Panc1 (cell line): ENCODE results near the gene ATP1B2. TPM values are rescaled to one million over a fixed set of nuclear protein-coding genes. Genes with fewer than 3 reads are reported as not detected.

Source experiments
- ATAC-seq: fragments of 200-7000 bp; cut with Tn5 transposase; 2 replicates; pipeline ENCODE4 v1.9.1; 2020; ENCODE audit warnings: mild to moderate bottlenecking, moderate library complexity
- BruUV-seq: library from RNA; stranded (reverse); fragments of 400-500 nt; replicated peaks from 2 replicates; lab custom pipeline; 2021; lab: Mats Ljungman, UMichigan
- CTCF ChIA-PET: fragments of 300-600 bp; sonication (Branson Sonifier 250); formaldehyde crosslinking; loops from one replicate; lab custom pipeline; 2022; ENCODE audit warnings: antibody characterized with exemption; lab: Charles Lee
- POLR2A ChIA-PET: fragments of 300-600 bp; sonication (Branson Sonifier 250); formaldehyde crosslinking; loops from one replicate; lab custom pipeline; 2022; ENCODE audit warnings: antibody characterized with exemption; lab: Charles Lee
- DNase-seq: peaks from one replicate; pipeline ENCODE4 v3.0.0-alpha.2; 2010; ENCODE audit warnings: low read depth, low spot score
- H3K27ac ChIP-seq: 2 replicates; pipeline ENCODE4 v1.5.1; 2011; ENCODE audit warnings: mild to moderate bottlenecking, low read length, inconsistent platforms
- H3K27me3 ChIP-seq: fragments of 200-500 bp; sonication (Bioruptor generic); 2 replicates; pipeline ENCODE4 v1.6.0; 2014; ENCODE audit warnings: low read length, inconsistent platforms; ENCODE audit not compliant: control insufficient read depth, insufficient read depth
- H3K36me3 ChIP-seq: fragments of 200-500 bp; sonication (Bioruptor generic); 2 replicates; pipeline ENCODE4 v1.5.1; 2014; ENCODE audit warnings: inconsistent platforms, mild to moderate bottlenecking, low read length, moderate library complexity; ENCODE audit not compliant: control insufficient read depth, insufficient read depth
- H3K4me1 ChIP-seq: 2 replicates; pipeline ENCODE4 v1.5.1; 2011; ENCODE audit warnings: inconsistent platforms, mild to moderate bottlenecking, low read length, moderate library complexity; ENCODE audit not compliant: control insufficient read depth, insufficient read depth
- H3K4me3 ChIP-seq, 2 experiments: 2 replicates each; pipeline ENCODE4 v1.5.1; 2011 to 2012; ENCODE audit warnings: low read depth in 2 of 2, low read length in 2 of 2, mild to moderate bottlenecking in 2 of 2, inconsistent platforms in 1 of 2, moderate library complexity in 1 of 2
- H3K9me3 ChIP-seq: fragments of 200-500 bp; sonication (Bioruptor generic); 2 replicates; pipeline ENCODE4 v1.5.1; 2014; ENCODE audit warnings: low read depth, mild to moderate bottlenecking, inconsistent platforms, low read length, moderate library complexity; ENCODE audit not compliant: control insufficient read depth, insufficient read depth
- CTCF ChIP-seq: fragments of 450-650 bp; IDR thresholded peaks from 2 replicates; pipeline ENCODE4 v1.5.1; 2017; ENCODE audit warnings: mild to moderate bottlenecking
- POLR2AphosphoS5 ChIP-seq: IDR thresholded peaks from 2 replicates; pipeline ENCODE4 v1.6.1; 2012; ENCODE audit warnings: mild to moderate bottlenecking, low read depth, low read length, moderate library complexity
- REST ChIP-seq, 2 experiments: IDR thresholded peaks; 2 replicates each; pipeline ENCODE4 v1.6.1; 2011 to 2012; ENCODE audit warnings: low read depth in 2 of 2, control low read depth in 1 of 2, low read length in 1 of 2, mild to moderate bottlenecking in 1 of 2, moderate library complexity in 1 of 2; ENCODE audit not compliant: insufficient read depth in 1 of 2
- SIN3A ChIP-seq: IDR thresholded peaks from 2 replicates; pipeline ENCODE4 v1.6.1; 2012; ENCODE audit warnings: low read depth, mild to moderate bottlenecking, low read length, moderate library complexity, borderline replicate concordance; ENCODE audit not compliant: insufficient read depth
- TCF7L2 ChIP-seq: IDR thresholded peaks from 2 replicates; pipeline ENCODE4 v1.6.1; 2011; ENCODE audit warnings: mild to moderate bottlenecking, low read depth, low read length, inconsistent platforms
- in situ Hi-C: cut with HindIII; loops from 2 replicates; pipeline ENCODE4 v1.10.0; 2016; ENCODE audit warnings: low sequenced_read_pairs, low pct_unique_long_range_greater_than_20kb
- intact Hi-C: fragments of 100-400 bp; cut with micrococcal nuclease; formaldehyde crosslinking; loops from one replicate; pipeline ENCODE4 v1.10.0; 2022; ENCODE audit not compliant: unreplicated experiment
- total RNA-seq: library from RNA; stranded (reverse); gene quantifications from one replicate; pipeline ENCODE4 v1.2.1, GENCODE V29; 2021; ENCODE audit not compliant: unreplicated experiment

ATP1B2 gene
- total RNA-seq, 1 experiment from 2014 or later, result 0.08 TPM

DNA sequence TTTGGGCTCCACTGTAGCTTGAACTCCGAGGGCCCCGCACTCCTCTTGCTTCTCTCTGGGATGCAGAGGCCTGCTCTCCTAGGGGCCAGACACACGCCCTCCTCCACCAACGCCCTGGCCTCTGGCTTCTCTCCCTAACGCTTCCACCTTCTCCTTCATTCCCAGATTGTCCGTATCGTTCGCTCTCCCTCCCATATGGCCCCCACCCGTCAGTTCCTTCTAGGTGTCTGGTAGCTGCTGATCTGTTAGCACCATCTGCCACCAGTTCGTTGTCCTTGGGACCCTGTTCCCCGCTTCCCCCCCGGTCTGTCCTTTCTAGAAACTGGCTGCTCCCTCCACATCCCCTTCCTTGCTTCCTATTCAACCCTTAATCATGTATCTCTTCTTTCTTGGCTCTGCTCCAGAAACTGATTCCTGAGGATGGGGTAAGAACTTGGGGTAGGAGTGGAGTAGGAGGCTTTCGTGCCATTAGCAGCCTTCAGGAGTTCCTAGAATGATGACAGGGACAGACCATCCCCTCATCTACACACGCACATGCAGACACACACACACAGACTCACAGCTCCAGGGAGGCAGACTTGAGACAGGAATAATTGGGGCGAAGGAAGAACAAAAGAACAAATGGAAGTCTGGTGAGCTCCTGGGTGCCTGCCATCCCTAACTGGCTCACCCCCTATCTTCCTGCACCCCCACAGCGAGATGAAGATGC is 4.3 kb downstream of the ATP1B2 start:
- POLR2A ChIA-PET, result interaction anchor here (0.5 kb wide), 1 partner anchor 32 kb away, joined by 3 read pairs; the partner anchor contains the start of gene TP53

GRCh38 chr17:7655541-7655840 is 4.8 kb downstream of the ATP1B2 start:
- TF ChIP-seq SIN3A (no peak), POLR2AphosphoS5 (no peak), REST (IDR thresholded peaks at IDR 0.05; ENCODE audit: insufficient read depth in 1 of 2, low read depth in 2 of 2, low read length in 1 of 2) (no peak), TCF7L2 (no peak), CTCF (no peak)
- no peaks in the 10 kb centered on the region for H3K9me3 ChIP-seq
- no peak overlapping the region for H3K27ac ChIP-seq
- H3K36me3 ChIP-seq, result no peaks in the 10 kb centered on the region
- CTCF ChIA-PET, result no interaction called here
- H3K4me3 ChIP-seq, result no peak overlapping the region
- in situ Hi-C loops (no loop called here), intact Hi-C loops (no loop called here)
- POLR2A ChIA-PET, result no interaction called here
- ATAC-seq, result no peak
- no TSS peak for BruUV-seq
- no peaks in the 10 kb centered on the region; the same call in 1 of the 2 replicates for H3K4me1 ChIP-seq
- no peak for DNase-seq
- peaks cover 2% of the 10 kb centered on the region; the same call in 1 of the 2 replicates for H3K27me3 ChIP-seq

More for the DNA sequence above, 4.3 kb downstream of the ATP1B2 start:
- CTCF ChIA-PET, result no interaction called here
- H3K4me1 ChIP-seq, result no peaks in the 10 kb centered on the region; the same call in 1 of the 2 replicates
- TF ChIP-seq REST (IDR thresholded peaks at IDR 0.05; ENCODE audit: insufficient read depth in 1 of 2, low read depth in 2 of 2, low read length in 1 of 2) (no peak), SIN3A (no peak), POLR2AphosphoS5 (no peak), TCF7L2 (no peak), CTCF (no peak)
- BruUV-seq, result no TSS peak
- peaks cover 2% of the 10 kb centered on the region; the same call in 1 of the 2 replicates for H3K27me3 ChIP-seq
- in situ Hi-C loops (no loop called here), intact Hi-C loops (no loop called here)
- DNase-seq (no peak), ATAC-seq (no peak)
- no peak overlapping the region for H3K27ac ChIP-seq
- no peak overlapping the region for H3K4me3 ChIP-seq
- no peaks in the 10 kb centered on the region for H3K36me3 ChIP-seq
- no peaks in the 10 kb centered on the region for H3K9me3 ChIP-seq
